HG03520 (cell line): ENCODE data around the gene MTMR3.
"Not testable (repeated sequence)": the region's sequence is repeated elsewhere in the genome, so short reads cannot be mapped to it uniquely, and the experiment has no call there.

Experiments
- ATAC-seq: cut with Tn5 transposase; IDR thresholded peaks from one replicate; pipeline ENCODE4 v1.9.1; 2021; ENCODE audit warnings: mild to moderate bottlenecking, moderate library complexity; ENCODE audit not compliant: unreplicated experiment

The MTMR3 gene

GRCh38 chr22:29883045-29883774, at the start of gene MTMR3:
Gene MTMR3, plus strand, starts transcription at chr22:29883174. Its CDS starts 87,886 bp downstream, at chr22:29971060.
- peak; percentile 60 for ATAC-seq

- no peak for ATAC-seq
These were observed 49.5 kb upstream of the MTMR3 start for GRCh38 chr22:29833392-29833965.

- no peak for ATAC-seq
These were observed 48.9 kb upstream of the MTMR3 start for GRCh38 chr22:29834046-29834445.

GRCh38 chr22:29836791-29837370, 46.1 kb upstream of the MTMR3 start:
- ATAC-seq: not testable (repeated sequence)

GRCh38 chr22:29837741-29838598, 45.0 kb upstream of the MTMR3 start, which contains the start of gene ASCC2:
Gene ASCC2, minus strand, starts transcription at chr22:29838274. Its CDS starts 5,949 bp downstream, at chr22:29832325.
- ATAC-seq: peak; percentile 87

- no peak for ATAC-seq
These were observed 44.4 kb upstream of the MTMR3 start for GRCh38 chr22:29838599-29838956.

GRCh38 chr22:29839039-29839438, 43.9 kb upstream of the MTMR3 start:
- ATAC-seq: no peak

- ATAC-seq: no peak
These were observed 42.5 kb upstream of the MTMR3 start for GRCh38 chr22:29840498-29840897.

- ATAC-seq: no peak
These were observed 40.8 kb upstream of the MTMR3 start for GRCh38 chr22:29842172-29842571.

- no peak for ATAC-seq
These were observed 40.2 kb upstream of the MTMR3 start for GRCh38 chr22:29842740-29843139.

GRCh38 chr22:29846290-29846689, 36.7 kb upstream of the MTMR3 start:
- no peak for ATAC-seq

GRCh38 chr22:29848111-29848510, 34.9 kb upstream of the MTMR3 start:
- ATAC-seq: no peak

- ATAC-seq: no peak
These were observed 28.5 kb upstream of the MTMR3 start for GRCh38 chr22:29854432-29854831.

- ATAC-seq: no peak
These were observed 27.3 kb upstream of the MTMR3 start for GRCh38 chr22:29855611-29856181.

GRCh38 chr22:29856496-29856895, 26.5 kb upstream of the MTMR3 start:
- ATAC-seq: no peak

- not testable (repeated sequence) for ATAC-seq
These were observed 23.9 kb upstream of the MTMR3 start for GRCh38 chr22:29859030-29859429.

- no peak for ATAC-seq
These were observed 22.8 kb upstream of the MTMR3 start for GRCh38 chr22:29860006-29860766.

GRCh38 chr22:29861672-29862297, 21.2 kb upstream of the MTMR3 start:
- no peak for ATAC-seq

GRCh38 chr22:29865572-29865971, 17.4 kb upstream of the MTMR3 start:
- ATAC-seq: not testable (repeated sequence)

- ATAC-seq: no peak
These were observed 15.7 kb upstream of the MTMR3 start for GRCh38 chr22:29867260-29867659.
